BLaER1 (cell line): ENCODE data around the gene PI4K2B.
"Not testable (repeated sequence)": the region's sequence is repeated elsewhere in the genome, so short reads cannot be mapped to it uniquely, and the experiment has no call there.

Source experiments
- H3K27ac ChIP-seq: shearing (Covaris generic); formaldehyde crosslinking; 2 replicates; pipeline ENCODE4 v1.8.1; 2022
- H3K27me3 ChIP-seq: shearing (Covaris generic); formaldehyde crosslinking; 2 replicates; pipeline ENCODE4 v1.8.1; 2022
- H3K36me3 ChIP-seq: shearing (Covaris generic); formaldehyde crosslinking; 2 replicates; pipeline ENCODE4 v1.8.1; 2022
- H3K4me1 ChIP-seq: shearing (Covaris generic); formaldehyde crosslinking; 2 replicates; pipeline ENCODE4 v1.8.1; 2022
- H3K4me2 ChIP-seq: shearing (Covaris generic); formaldehyde crosslinking; 2 replicates; pipeline ENCODE4 v1.8.1; 2022
- H3K4me3 ChIP-seq: shearing (Covaris generic); formaldehyde crosslinking; 2 replicates; pipeline ENCODE4 v1.8.1; 2022
- H3K9ac ChIP-seq: shearing (Covaris generic); formaldehyde crosslinking; 2 replicates; pipeline ENCODE4 v1.8.1; 2022
- H3K9me3 ChIP-seq: shearing (Covaris generic); formaldehyde crosslinking; 2 replicates; pipeline ENCODE4 v1.8.1; 2022
- H4K20me1 ChIP-seq: shearing (Covaris generic); formaldehyde crosslinking; 2 replicates; pipeline ENCODE4 v1.8.1; 2022
- Cebpa-rat ChIP-seq: shearing (Covaris generic); IDR thresholded peaks from 2 replicates; pipeline ENCODE4 v1.8.1; 2022

The PI4K2B gene

GRCh38 chr4:25233737-25234389 is at the start of gene PI4K2B:
TSS of gene PI4K2B (plus strand) at chr4:25234033. CDS start at chr4:25234164, 131 bp downstream.
- Histone ChIP-seq H4K20me1 (no peaks in the 10 kb centered on the region), H3K4me2 (peak within 1 kb of the TSS; percentile 83)
- TF ChIP-seq Cebpa-rat = no peak

GRCh38 chr4:25184056-25184455 is 49.8 kb upstream of the PI4K2B start:
- H3K4me2 ChIP-seq = 0 out of 2 replicates have a peak overlapping the region, but pooled peaks have one; percentile 6
- H3K4me1 ChIP-seq = peaks cover 13% of the 10 kb centered on the region
- H3K9me3 ChIP-seq = no peaks in the 10 kb centered on the region
- TF ChIP-seq Cebpa-rat = no peak
- H3K9ac ChIP-seq = no peak overlapping the region
- no peaks in the 10 kb centered on the region for H4K20me1 ChIP-seq
- H3K27me3 ChIP-seq = no peaks in the 10 kb centered on the region
- no peak overlapping the region for H3K27ac ChIP-seq
- no peak overlapping the region for H3K4me3 ChIP-seq
- no peaks in the 10 kb centered on the region for H3K36me3 ChIP-seq

More at GRCh38 chr4:25233737-25234389, at the start of gene PI4K2B:
- H3K4me3 ChIP-seq = peak within 1 kb of the TSS; percentile 94
- H3K36me3 ChIP-seq = peaks cover 32% of the 10 kb centered on the region
- peaks cover 25% of the 10 kb centered on the region for H3K4me1 ChIP-seq
- H3K27ac ChIP-seq = peak within 1 kb of the TSS; percentile 89
- H3K9me3 ChIP-seq = peaks cover 64% of the 10 kb centered on the region
- no peaks in the 10 kb centered on the region for H3K27me3 ChIP-seq
- peak within 1 kb of the TSS; percentile 92 for H3K9ac ChIP-seq

GRCh38 chr4:25190407-25190806 is 43.4 kb upstream of the PI4K2B start:
- no peak overlapping the region for H3K4me3 ChIP-seq
- H3K4me1 ChIP-seq = no peaks in the 10 kb centered on the region
- no peak overlapping the region for H3K27ac ChIP-seq
- no peaks in the 10 kb centered on the region for H4K20me1 ChIP-seq
- H3K9ac ChIP-seq = no peak overlapping the region
- no peaks in the 10 kb centered on the region for H3K9me3 ChIP-seq
- no peaks in the 10 kb centered on the region for H3K27me3 ChIP-seq
- TF ChIP-seq Cebpa-rat = no peak
- H3K4me2 ChIP-seq = no peak overlapping the region
- H3K36me3 ChIP-seq = peaks cover 14% of the 10 kb centered on the region; the same call in 1 of the 2 replicates

- Histone ChIP-seq H4K20me1 (no peaks in the 10 kb centered on the region), H3K9me3 (peaks cover 3% of the 10 kb centered on the region; the same call in 1 of the 2 replicates), H3K27ac (no peak overlapping the region), H3K27me3 (no peaks in the 10 kb centered on the region), H3K4me1 (no peaks in the 10 kb centered on the region), H3K4me3 (no peak overlapping the region), H3K36me3 (peaks cover 28% of the 10 kb centered on the region; the same call in 1 of the 2 replicates), H3K9ac (no peak overlapping the region), H3K4me2 (no peak overlapping the region)
- TF ChIP-seq Cebpa-rat = no peak
Measured at GRCh38 chr4:25198713-25199112, 35.1 kb upstream of the PI4K2B start.

GRCh38 chr4:25207997-25208396 is 25.8 kb upstream of the PI4K2B start:
- Histone ChIP-seq H3K9me3 (peaks cover 25% of the 10 kb centered on the region), H3K27me3 (no peaks in the 10 kb centered on the region), H3K9ac (no peak overlapping the region), H3K4me2 (no peak overlapping the region), H3K27ac (no peak overlapping the region), H3K4me1 (no peaks in the 10 kb centered on the region), H4K20me1 (no peaks in the 10 kb centered on the region), H3K4me3 (no peak overlapping the region), H3K36me3 (no peaks in the 10 kb centered on the region)
- TF ChIP-seq Cebpa-rat = no peak

GRCh38 chr4:25209702-25210101 is 24.1 kb upstream of the PI4K2B start:
- TF ChIP-seq Cebpa-rat = no peak
- Histone ChIP-seq H4K20me1 (no peaks in the 10 kb centered on the region), H3K36me3 (no peaks in the 10 kb centered on the region), H3K4me1 (no peaks in the 10 kb centered on the region), H3K9me3 (peaks cover 26% of the 10 kb centered on the region), H3K27me3 (no peaks in the 10 kb centered on the region), H3K9ac (no peak overlapping the region), H3K4me3 (no peak overlapping the region), H3K27ac (no peak overlapping the region), H3K4me2 (no peak overlapping the region)

GRCh38 chr4:25211721-25212120 is 22.1 kb upstream of the PI4K2B start:
- H4K20me1 ChIP-seq = no peaks in the 10 kb centered on the region
- no peak overlapping the region for H3K27ac ChIP-seq
- peaks cover 3% of the 10 kb centered on the region; the same call in 1 of the 2 replicates for H3K36me3 ChIP-seq
- peaks cover 37% of the 10 kb centered on the region for H3K9me3 ChIP-seq
- H3K4me2 ChIP-seq = no peak overlapping the region
- no peaks in the 10 kb centered on the region for H3K27me3 ChIP-seq
- no peak for TF ChIP-seq Cebpa-rat
- H3K9ac ChIP-seq = no peak overlapping the region
- H3K4me1 ChIP-seq = no peaks in the 10 kb centered on the region
- no peak overlapping the region for H3K4me3 ChIP-seq

- TF ChIP-seq Cebpa-rat = no peak
- Histone ChIP-seq H3K4me3 (no peak overlapping the region), H3K27ac (no peak overlapping the region), H4K20me1 (no peaks in the 10 kb centered on the region), H3K4me1 (no peaks in the 10 kb centered on the region), H3K9ac (no peak overlapping the region), H3K9me3 (peaks cover 48% of the 10 kb centered on the region), H3K4me2 (no peak overlapping the region), H3K27me3 (no peaks in the 10 kb centered on the region), H3K36me3 (peaks cover 12% of the 10 kb centered on the region; the same call in 1 of the 2 replicates)
Measured at GRCh38 chr4:25212822-25213221, 21.0 kb upstream of the PI4K2B start.

GRCh38 chr4:25213347-25213979 is 20.4 kb upstream of the PI4K2B start:
- Histone ChIP-seq H3K9ac (no peak overlapping the region), H3K4me1 (no peaks in the 10 kb centered on the region), H4K20me1 (no peaks in the 10 kb centered on the region), H3K4me2 (no peak overlapping the region), H3K27ac (no peak overlapping the region), H3K4me3 (no peak overlapping the region), H3K9me3 (peaks cover 52% of the 10 kb centered on the region), H3K27me3 (no peaks in the 10 kb centered on the region), H3K36me3 (peaks cover 16% of the 10 kb centered on the region; the same call in 1 of the 2 replicates)
- TF ChIP-seq Cebpa-rat = no peak

- Histone ChIP-seq H3K9me3 (peaks cover 59% of the 10 kb centered on the region), H3K36me3 (peaks cover 18% of the 10 kb centered on the region; the same call in 1 of the 2 replicates)
- H3K4me1 ChIP-seq, H3K4me3 ChIP-seq, H3K27ac ChIP-seq, H4K20me1 ChIP-seq, H3K9ac ChIP-seq, H3K27me3 ChIP-seq, H3K4me2 ChIP-seq: not testable (repeated sequence)
Measured at GRCh38 chr4:25214750-25215149, 19.1 kb upstream of the PI4K2B start.
